Neural cell (in vitro differentiated cells): ENCODE results near the gene ATXN7L1. TPM values are rescaled to one million over a fixed set of nuclear protein-coding genes. Genes with fewer than 3 reads are reported as not detected.

Experiments
- H2AFZ ChIP-seq: fragments of 200-600, 300-800 bp; sonication (generic), shearing (Covaris generic); 2 replicates; pipeline ENCODE4 v1.6.0; 2014; ENCODE audit warnings: low read depth, mild to moderate bottlenecking, antibody characterized with exemption, low read length, moderate library complexity
- H3F3A ChIP-seq: fragments of 200-600 bp; shearing (Covaris generic); 2 replicates; pipeline ENCODE4 v1.6.1; 2016; ENCODE audit warnings: mild to moderate bottlenecking, moderate library complexity, mixed read lengths, antibody characterized with exemption, low read length; ENCODE audit not compliant: insufficient read depth, poor library complexity, severe bottlenecking
- H3K27ac ChIP-seq: fragments of 200-600, 300-800 bp; sonication (generic), shearing (Covaris generic); 2 replicates; pipeline ENCODE4 v1.5.1; 2014; ENCODE audit warnings: mild to moderate bottlenecking, low read length, moderate library complexity
- H3K27me3 ChIP-seq: fragments of 300-800, 200-600 bp; sonication (generic), shearing (Covaris generic); 2 replicates; pipeline ENCODE4 v1.6.0; 2014; ENCODE audit warnings: mild to moderate bottlenecking, low read depth, low read length, moderate library complexity; ENCODE audit not compliant: insufficient read depth
- H3K36me3 ChIP-seq: fragments of 300-800, 200-600 bp; sonication (generic), shearing (Covaris generic); 2 replicates; pipeline ENCODE4 v1.5.1; 2014; ENCODE audit warnings: mild to moderate bottlenecking, antibody characterized with exemption, low read length, moderate library complexity; ENCODE audit not compliant: insufficient read depth
- H3K4me2 ChIP-seq: fragments of 300-800, 200-600 bp; sonication (generic), shearing (Covaris generic); 2 replicates; pipeline ENCODE4 v1.6.0; 2014; ENCODE audit warnings: mild to moderate bottlenecking, low read length
- H3K4me3 ChIP-seq: fragments of 300-800, 200-600 bp; sonication (generic), shearing (Covaris generic); 2 replicates; pipeline ENCODE4 v1.5.1; 2014; ENCODE audit warnings: mild to moderate bottlenecking, low read length, moderate library complexity
- H3K79me2 ChIP-seq: fragments of 200-600 bp; shearing (Covaris generic); replicated peaks from 2 replicates; pipeline ENCODE4 v1.6.0; 2014; ENCODE audit warnings: mild to moderate bottlenecking, low read length, moderate library complexity; ENCODE audit not compliant: insufficient read depth
- H3K9ac ChIP-seq: fragments of 300-800, 200-600 bp; sonication (generic), shearing (Covaris generic); 2 replicates; pipeline ENCODE4 v1.6.1; 2016; ENCODE audit warnings: mild to moderate bottlenecking, low read length, mixed read lengths
- H3K9me2 ChIP-seq: fragments of 200-600 bp; shearing (Covaris generic); 2 replicates; pipeline ENCODE4 v1.6.1; 2016; ENCODE audit warnings: mild to moderate bottlenecking, low read length, mixed read lengths; ENCODE audit not compliant: insufficient read depth
- H3K9me3 ChIP-seq: fragments of 200-600, 300-800 bp; sonication (generic), shearing (Covaris generic); 2 replicates; pipeline ENCODE4 v1.6.1; 2016; ENCODE audit warnings: mild to moderate bottlenecking, mixed run types, low read length, moderate library complexity, mixed read lengths
- H4K20me1 ChIP-seq: fragments of 200-600 bp; shearing (Covaris generic); 2 replicates; pipeline ENCODE4 v1.6.1; 2016; ENCODE audit warnings: mild to moderate bottlenecking, mixed run types; ENCODE audit not compliant: insufficient read depth
- CTCF ChIP-seq: fragments of 450-650 bp; IDR thresholded peaks from 2 replicates; pipeline ENCODE4 v1.5.1; 2014; ENCODE audit warnings: antibody characterized with exemption, mild to moderate bottlenecking, moderate library complexity; ENCODE audit not compliant: poor library complexity, severe bottlenecking
- EP300 ChIP-seq: fragments of 450-650 bp; conservative IDR thresholded peaks from 2 replicates; pipeline ENCODE4 v1.6.1; 2014; ENCODE audit warnings: antibody characterized with exemption, mild to moderate bottlenecking, moderate library complexity; ENCODE audit not compliant: poor library complexity, severe bottlenecking
- EZH2 ChIP-seq: fragments of 200-600, 300-800 bp; shearing (Covaris generic), sonication (generic); IDR thresholded peaks from 2 replicates; pipeline ENCODE4 v1.6.1; 2014; ENCODE audit warnings: antibody characterized with exemption, low read length, borderline replicate concordance, mild to moderate bottlenecking; ENCODE audit not compliant: insufficient read depth, poor library complexity, severe bottlenecking
- MXI1 ChIP-seq: fragments of 450-650 bp; conservative IDR thresholded peaks from 2 replicates; pipeline ENCODE4 v1.6.1; 2014; ENCODE audit warnings: antibody characterized with exemption, mild to moderate bottlenecking; ENCODE audit not compliant: poor library complexity, severe bottlenecking
- POLR2AphosphoS5 ChIP-seq: IDR thresholded peaks from 2 replicates; pipeline ENCODE4 v1.6.1; 2012
- RAD21 ChIP-seq: fragments of 450-650 bp; conservative IDR thresholded peaks from 2 replicates; pipeline ENCODE4 v1.6.1; 2014; ENCODE audit warnings: antibody characterized with exemption, mild to moderate bottlenecking, moderate library complexity
- SMC3 ChIP-seq: fragments of 450-650 bp; conservative IDR thresholded peaks from 2 replicates; pipeline ENCODE4 v1.6.1; 2014; ENCODE audit warnings: antibody characterized with exemption, mild to moderate bottlenecking, moderate library complexity; ENCODE audit not compliant: poor library complexity
- TAF1 ChIP-seq: IDR thresholded peaks from 2 replicates; pipeline ENCODE4 v1.6.1; 2012; ENCODE audit warnings: low read depth
- polyA plus RNA-seq: library from polyadenylated mRNA; depleted of rRNA; stranded (reverse); fragments of >200 nt; gene quantifications from 2 replicates; pipeline ENCODE4 v1.2.3, GENCODE V29; 2014
- TF ChIP-seq, protein P1 (sequence below): IDR thresholded peaks from 2 replicates; pipeline ENCODE4 v1.6.1; 2012; ENCODE audit warnings: borderline replicate concordance

Gene ATXN7L1
- polyA plus RNA-seq, 1 donor from 2014 or later: 4.3 TPM

GRCh38 chr7:105584165-105584564 lies 292.2 kb downstream of the ATXN7L1 start:
- Histone ChIP-seq H3K27me3 (no peaks in the 10 kb centered on the region), H3K27ac (no peak overlapping the region), H3K36me3 (no peaks in the 10 kb centered on the region), H3K4me2 (no peak overlapping the region), H3K4me3 (no peak overlapping the region), H3K9ac (no peak overlapping the region), H4K20me1 (no peaks in the 10 kb centered on the region), H2AFZ (no peak overlapping the region), H3K9me3 (no peaks in the 10 kb centered on the region), H3K79me2 (no peaks in the 10 kb centered on the region), H3K9me2 (no peaks in the 10 kb centered on the region), H3F3A (no peaks in the 10 kb centered on the region)
- TF ChIP-seq RAD21 (no peak), CTCF (no peak), MXI1 (no peak), POLR2AphosphoS5 (no peak), EP300 (no peak), SMC3 (no peak), TAF1 (no peak), EZH2 (no peak)
- TF ChIP-seq, protein P1, sequence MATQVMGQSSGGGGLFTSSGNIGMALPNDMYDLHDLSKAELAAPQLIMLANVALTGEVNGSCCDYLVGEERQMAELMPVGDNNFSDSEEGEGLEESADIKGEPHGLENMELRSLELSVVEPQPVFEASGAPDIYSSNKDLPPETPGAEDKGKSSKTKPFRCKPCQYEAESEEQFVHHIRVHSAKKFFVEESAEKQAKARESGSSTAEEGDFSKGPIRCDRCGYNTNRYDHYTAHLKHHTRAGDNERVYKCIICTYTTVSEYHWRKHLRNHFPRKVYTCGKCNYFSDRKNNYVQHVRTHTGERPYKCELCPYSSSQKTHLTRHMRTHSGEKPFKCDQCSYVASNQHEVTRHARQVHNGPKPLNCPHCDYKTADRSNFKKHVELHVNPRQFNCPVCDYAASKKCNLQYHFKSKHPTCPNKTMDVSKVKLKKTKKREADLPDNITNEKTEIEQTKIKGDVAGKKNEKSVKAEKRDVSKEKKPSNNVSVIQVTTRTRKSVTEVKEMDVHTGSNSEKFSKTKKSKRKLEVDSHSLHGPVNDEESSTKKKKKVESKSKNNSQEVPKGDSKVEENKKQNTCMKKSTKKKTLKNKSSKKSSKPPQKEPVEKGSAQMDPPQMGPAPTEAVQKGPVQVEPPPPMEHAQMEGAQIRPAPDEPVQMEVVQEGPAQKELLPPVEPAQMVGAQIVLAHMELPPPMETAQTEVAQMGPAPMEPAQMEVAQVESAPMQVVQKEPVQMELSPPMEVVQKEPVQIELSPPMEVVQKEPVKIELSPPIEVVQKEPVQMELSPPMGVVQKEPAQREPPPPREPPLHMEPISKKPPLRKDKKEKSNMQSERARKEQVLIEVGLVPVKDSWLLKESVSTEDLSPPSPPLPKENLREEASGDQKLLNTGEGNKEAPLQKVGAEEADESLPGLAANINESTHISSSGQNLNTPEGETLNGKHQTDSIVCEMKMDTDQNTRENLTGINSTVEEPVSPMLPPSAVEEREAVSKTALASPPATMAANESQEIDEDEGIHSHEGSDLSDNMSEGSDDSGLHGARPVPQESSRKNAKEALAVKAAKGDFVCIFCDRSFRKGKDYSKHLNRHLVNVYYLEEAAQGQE: no peak

- no peak overlapping the region for H3K4me2 ChIP-seq
- H4K20me1 ChIP-seq: no peaks in the 10 kb centered on the region
- H3K79me2 ChIP-seq: no peaks in the 10 kb centered on the region
- no peak overlapping the region for H3K4me3 ChIP-seq
- no peaks in the 10 kb centered on the region for H3F3A ChIP-seq
- H3K27me3 ChIP-seq: no peaks in the 10 kb centered on the region
- H3K9ac ChIP-seq: no peak overlapping the region
- H2AFZ ChIP-seq: no peak overlapping the region
- no peaks in the 10 kb centered on the region for H3K9me2 ChIP-seq
- H3K9me3 ChIP-seq: no peaks in the 10 kb centered on the region
- TF ChIP-seq SMC3 (no peak), TAF1 (no peak), CTCF (no peak), EZH2 (no peak), POLR2AphosphoS5 (no peak), MXI1 (no peak), EP300 (no peak)
- TF ChIP-seq, protein P1: no peak
- H3K27ac ChIP-seq: no peak overlapping the region
- H3K36me3 ChIP-seq: no peaks in the 10 kb centered on the region
Observed at GRCh38 chr7:105583061-105583460, 293.3 kb downstream of the ATXN7L1 start.
